ENCODE data around the gene USP5.
A peak's percentile ranks its signal among the peaks of the same experiment; 100 is the strongest.

USP5 gene

GRCh38 chr12:6851921-6852650, at the start of gene USP5:
Gene USP5, plus strand, starts transcription at chr12:6852150. Its CDS starts 30 bp downstream, at chr12:6852180.
- DNase-seq (ENCODE audit: low read depth, low spot score) = peak; percentile 93

- DNase-seq (ENCODE audit: low read depth, low spot score) = no peak
These were observed 44.8 kb upstream of the USP5 start for GRCh38 chr12:6807170-6807569.

GRCh38 chr12:6809056-6809455, 42.9 kb upstream of the USP5 start:
- DNase-seq (ENCODE audit: low read depth, low spot score) = no peak

GRCh38 chr12:6810758-6811157, 41.2 kb upstream of the USP5 start:
- no peak for DNase-seq (ENCODE audit: low read depth, low spot score)

- DNase-seq (ENCODE audit: low read depth, low spot score) = no peak
These were observed 38.6 kb upstream of the USP5 start for GRCh38 chr12:6813363-6813762.

- no peak for DNase-seq (ENCODE audit: low read depth, low spot score)
These were observed 35.4 kb upstream of the USP5 start for GRCh38 chr12:6816598-6816997.

- no peak for DNase-seq (ENCODE audit: low read depth, low spot score)
These were observed 34.9 kb upstream of the USP5 start for GRCh38 chr12:6817098-6817497.

GRCh38 chr12:6817662-6818157, 34.2 kb upstream of the USP5 start:
- no peak for DNase-seq (ENCODE audit: low read depth, low spot score)

GRCh38 chr12:6818222-6818621, 33.7 kb upstream of the USP5 start:
- DNase-seq (ENCODE audit: low read depth, low spot score) = no peak

GRCh38 chr12:6818645-6819044, 33.3 kb upstream of the USP5 start:
- no peak for DNase-seq (ENCODE audit: low read depth, low spot score)

GRCh38 chr12:6819106-6820030, 32.6 kb upstream of the USP5 start:
- DNase-seq (ENCODE audit: low read depth, low spot score) = no peak

- no peak for DNase-seq (ENCODE audit: low read depth, low spot score)
These were observed 31.8 kb upstream of the USP5 start for GRCh38 chr12:6820166-6820565.

GRCh38 chr12:6821591-6822425, 30.1 kb upstream of the USP5 start, which contains the start of gene GPR162:
Gene GPR162, plus strand, starts transcription at chr12:6821821. Its CDS starts 2,078 bp downstream, at chr12:6823899.
- DNase-seq (ENCODE audit: low read depth, low spot score) = no peak

- no peak for DNase-seq (ENCODE audit: low read depth, low spot score)
These were observed 29.4 kb upstream of the USP5 start for GRCh38 chr12:6822426-6823135.

GRCh38 chr12:6823182-6824084, 28.5 kb upstream of the USP5 start:
- DNase-seq (ENCODE audit: low read depth, low spot score) = no peak

GRCh38 chr12:6824085-6824775, 27.7 kb upstream of the USP5 start:
- no peak for DNase-seq (ENCODE audit: low read depth, low spot score)

- DNase-seq (ENCODE audit: low read depth, low spot score) = no peak
These were observed 27.0 kb upstream of the USP5 start for GRCh38 chr12:6824901-6825381.

- DNase-seq (ENCODE audit: low read depth, low spot score) = peak; percentile 59
These were observed 26.4 kb upstream of the USP5 start for GRCh38 chr12:6825398-6826124.

Data from activated naive CD8-positive, alpha-beta T cell treated with anti-CD3 and anti-CD28 coated beads, Interleukin-2, amount 50 U/mL, for 16 hours (primary cell).